ENCODE results near the gene TMEM132C. TPM values are rescaled to one million over a fixed set of nuclear protein-coding genes. Genes with fewer than 3 reads are reported as not detected.
"Not testable (repeated sequence)": the region's sequence is repeated elsewhere in the genome, so short reads cannot be mapped to it uniquely, and the experiment has no call there.

The TMEM132C gene
- total RNA-seq, 2 donors from 2014 or later: 0.56 TPM; not detected in 1

DNA sequence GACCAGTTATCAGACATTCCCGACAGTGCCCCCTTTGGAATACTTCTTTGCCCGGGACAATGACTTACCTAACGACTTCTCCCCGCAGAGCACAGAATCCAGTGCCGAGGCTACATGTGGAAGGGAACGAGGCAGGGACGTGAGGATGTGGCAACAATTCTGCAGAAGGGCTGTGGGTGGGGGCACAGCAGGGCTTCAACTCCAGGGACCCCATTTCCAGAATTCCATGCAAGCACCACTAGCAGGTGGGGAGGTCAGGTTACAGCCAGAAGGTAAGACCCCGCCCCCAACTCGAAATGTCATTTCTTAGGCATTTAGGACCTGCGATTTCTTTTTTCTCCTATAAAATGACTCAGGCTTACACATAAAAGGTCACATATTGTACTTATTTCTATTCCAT, 207.9 kb downstream of the TMEM132C start:
- Histone ChIP-seq H3K4me3 (no peak overlapping the region), H3K36me3 (no peaks in the 10 kb centered on the region), H3K27me3 (replicated peaks; ENCODE audit: insufficient read depth) (no peaks in the 10 kb centered on the region), H3K27ac (no peak overlapping the region), H3K9me3 (no peaks in the 10 kb centered on the region), H3K4me1 (ENCODE audit: control insufficient read depth in 1 of 2, low read depth in 2 of 2) (no peaks in the 10 kb centered on the region)
- TF ChIP-seq, protein P1, sequence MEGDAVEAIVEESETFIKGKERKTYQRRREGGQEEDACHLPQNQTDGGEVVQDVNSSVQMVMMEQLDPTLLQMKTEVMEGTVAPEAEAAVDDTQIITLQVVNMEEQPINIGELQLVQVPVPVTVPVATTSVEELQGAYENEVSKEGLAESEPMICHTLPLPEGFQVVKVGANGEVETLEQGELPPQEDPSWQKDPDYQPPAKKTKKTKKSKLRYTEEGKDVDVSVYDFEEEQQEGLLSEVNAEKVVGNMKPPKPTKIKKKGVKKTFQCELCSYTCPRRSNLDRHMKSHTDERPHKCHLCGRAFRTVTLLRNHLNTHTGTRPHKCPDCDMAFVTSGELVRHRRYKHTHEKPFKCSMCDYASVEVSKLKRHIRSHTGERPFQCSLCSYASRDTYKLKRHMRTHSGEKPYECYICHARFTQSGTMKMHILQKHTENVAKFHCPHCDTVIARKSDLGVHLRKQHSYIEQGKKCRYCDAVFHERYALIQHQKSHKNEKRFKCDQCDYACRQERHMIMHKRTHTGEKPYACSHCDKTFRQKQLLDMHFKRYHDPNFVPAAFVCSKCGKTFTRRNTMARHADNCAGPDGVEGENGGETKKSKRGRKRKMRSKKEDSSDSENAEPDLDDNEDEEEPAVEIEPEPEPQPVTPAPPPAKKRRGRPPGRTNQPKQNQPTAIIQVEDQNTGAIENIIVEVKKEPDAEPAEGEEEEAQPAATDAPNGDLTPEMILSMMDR (IDR thresholded peaks at IDR 0.05): no peak
- ATAC-seq (ENCODE audit: insufficient number of reproducible peaks, low FRiP score, low read depth): no peak
- no peak for DNase-seq (ENCODE audit: low spot score)

DNA sequence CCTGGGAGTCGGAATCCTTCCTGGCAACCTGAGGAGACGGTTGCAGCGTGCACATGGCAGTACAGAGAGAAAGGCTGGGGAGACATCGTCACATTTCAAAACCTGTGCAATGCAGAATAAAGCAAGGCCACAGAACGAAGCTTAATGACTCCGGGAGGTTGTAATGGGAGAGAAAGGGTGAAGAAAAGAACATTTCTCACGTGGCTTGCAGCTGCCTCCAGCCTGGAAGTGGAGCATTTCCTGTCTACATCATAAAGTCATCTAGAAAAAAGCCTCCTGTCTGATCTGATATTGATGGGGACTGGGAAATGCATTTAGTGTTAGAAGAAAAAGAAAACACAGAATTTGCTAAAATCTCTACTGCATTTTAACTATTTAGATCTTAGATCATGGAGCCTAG, 209.3 kb downstream of the TMEM132C start:
- TF ChIP-seq, protein P1 (IDR thresholded peaks at IDR 0.05): no peak
- H3K9me3 ChIP-seq: no peaks in the 10 kb centered on the region
- no peak overlapping the region for H3K27ac ChIP-seq
- DNase-seq (ENCODE audit: low spot score) (no peak), ATAC-seq (ENCODE audit: insufficient number of reproducible peaks, low FRiP score, low read depth) (no peak)
- no peaks in the 10 kb centered on the region for H3K4me1 ChIP-seq (ENCODE audit: control insufficient read depth in 1 of 2, low read depth in 2 of 2)
- no peaks in the 10 kb centered on the region for H3K27me3 ChIP-seq (replicated peaks; ENCODE audit: insufficient read depth)
- H3K36me3 ChIP-seq: no peaks in the 10 kb centered on the region
- H3K4me3 ChIP-seq: no peak overlapping the region

DNA sequence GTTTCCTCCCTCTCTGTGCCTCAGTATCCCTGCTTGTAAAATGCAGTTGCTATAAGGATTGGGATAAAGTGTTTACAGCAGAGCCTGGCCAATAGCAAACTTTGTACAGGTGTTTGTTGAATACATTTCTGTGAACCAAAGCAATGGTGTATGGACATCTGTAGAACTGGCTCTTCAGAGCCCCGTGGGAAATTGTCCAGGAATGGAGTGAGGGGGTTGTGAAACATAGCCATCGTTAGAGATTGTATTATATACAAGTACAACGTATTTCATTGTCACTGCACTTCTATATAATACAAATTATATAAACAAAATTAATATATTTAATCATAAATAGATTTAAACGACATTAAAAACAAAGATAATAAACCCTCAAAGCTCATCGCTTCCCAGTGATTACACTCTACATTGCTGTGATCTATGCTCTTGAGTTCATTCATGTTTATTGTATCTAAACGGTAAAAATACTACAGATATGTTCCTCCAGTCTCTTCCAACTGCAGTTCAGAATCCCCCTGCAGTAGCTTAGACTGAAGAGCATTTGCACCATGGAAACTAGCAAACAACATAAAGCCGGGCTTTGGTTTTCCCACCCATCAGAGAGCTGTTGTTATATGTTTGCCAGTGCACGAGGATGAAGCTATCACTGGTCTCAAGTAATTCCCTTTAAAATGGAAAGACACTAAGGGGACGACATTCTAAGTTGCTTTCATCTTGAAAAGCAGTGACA, 216.7 kb downstream of the TMEM132C start:
- no peaks in the 10 kb centered on the region for H3K27me3 ChIP-seq (replicated peaks; ENCODE audit: insufficient read depth)
- no peaks in the 10 kb centered on the region for H3K9me3 ChIP-seq
- no peak for DNase-seq (ENCODE audit: low spot score)
- H3K36me3 ChIP-seq: no peaks in the 10 kb centered on the region
- no peak overlapping the region for H3K27ac ChIP-seq
- no peak overlapping the region for H3K4me3 ChIP-seq
- H3K4me1 ChIP-seq (ENCODE audit: control insufficient read depth in 1 of 2, low read depth in 2 of 2): no peaks in the 10 kb centered on the region
- ATAC-seq (ENCODE audit: insufficient number of reproducible peaks, low FRiP score, low read depth): no peak
- TF ChIP-seq, protein P1 (IDR thresholded peaks at IDR 0.05): no peak

DNA sequence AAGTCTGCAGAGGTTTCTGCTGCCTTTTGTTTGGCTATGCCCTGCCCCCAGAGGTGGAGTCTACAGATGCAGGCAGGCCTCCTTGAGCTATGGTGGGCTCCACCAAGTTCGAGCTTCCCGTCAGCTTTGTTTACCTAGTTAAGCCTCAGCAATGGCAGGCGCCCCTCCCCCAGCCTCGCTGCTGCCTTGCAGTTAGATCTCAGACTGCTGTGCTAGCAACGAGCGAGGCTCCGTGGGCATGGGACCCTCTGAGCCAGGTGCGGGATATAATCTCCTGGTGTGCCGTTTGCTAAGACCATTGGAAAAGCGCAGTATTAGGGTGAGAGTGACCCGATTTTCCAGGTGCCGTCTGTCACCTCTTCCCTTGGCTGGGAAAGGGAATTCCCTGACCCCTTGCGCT, 230.4 kb downstream of the TMEM132C start:
- not testable (repeated sequence) for H3K4me1 ChIP-seq (ENCODE audit: control insufficient read depth in 1 of 2, low read depth in 2 of 2); DNase-seq (ENCODE audit: low spot score); H3K27ac ChIP-seq; H3K9me3 ChIP-seq; H3K4me3 ChIP-seq; ATAC-seq (ENCODE audit: insufficient number of reproducible peaks, low FRiP score, low read depth); H3K36me3 ChIP-seq; H3K27me3 ChIP-seq (replicated peaks; ENCODE audit: insufficient read depth)

DNA sequence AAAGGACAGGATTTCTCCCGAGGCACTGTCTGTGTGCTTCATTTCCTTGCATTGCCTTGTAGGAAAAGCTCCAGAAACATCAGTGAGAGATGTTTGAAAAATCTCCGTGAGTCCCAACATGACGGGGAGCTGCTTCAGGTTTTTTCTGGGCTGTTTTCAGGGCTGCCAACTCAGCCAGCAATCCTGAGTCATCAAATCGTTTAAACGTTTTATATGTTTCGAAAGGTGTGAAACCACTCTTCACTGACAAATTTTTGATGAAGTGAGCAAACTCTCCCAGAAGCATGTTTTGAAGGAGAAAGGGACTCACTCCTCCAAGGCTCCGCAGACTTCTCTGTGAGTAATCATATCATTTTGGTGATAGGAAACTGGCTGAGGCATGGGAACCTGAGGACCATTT, 240.5 kb downstream of the TMEM132C start:
- Histone ChIP-seq H3K27me3 (replicated peaks; ENCODE audit: insufficient read depth) (no peaks in the 10 kb centered on the region), H3K4me1 (ENCODE audit: control insufficient read depth in 1 of 2, low read depth in 2 of 2) (no peaks in the 10 kb centered on the region), H3K9me3 (no peaks in the 10 kb centered on the region), H3K4me3 (no peak overlapping the region), H3K36me3 (no peaks in the 10 kb centered on the region), H3K27ac (no peak overlapping the region)
- DNase-seq (ENCODE audit: low spot score): no peak
- no peak for ATAC-seq (ENCODE audit: insufficient number of reproducible peaks, low FRiP score, low read depth)
- TF ChIP-seq, protein P1 (IDR thresholded peaks at IDR 0.05): no peak

DNA sequence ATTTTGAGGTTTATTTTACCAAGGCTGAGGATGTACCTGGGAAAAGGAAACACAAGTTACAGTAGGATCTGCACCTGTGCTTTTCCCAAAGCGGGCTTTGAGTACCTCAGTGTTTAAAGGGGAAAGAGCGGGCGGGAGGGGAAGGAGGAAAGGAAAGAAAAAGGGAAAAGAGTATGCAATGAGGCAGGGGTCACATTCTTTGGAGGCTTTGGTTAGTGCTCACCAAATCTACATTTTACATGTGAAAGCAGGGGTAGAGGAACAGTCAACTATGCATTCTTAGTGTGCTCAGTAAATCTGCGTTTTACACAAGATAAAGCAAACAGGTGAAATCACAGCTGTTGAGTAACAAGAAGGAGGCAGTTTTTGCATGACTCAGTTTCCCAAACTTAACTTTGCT, 242.2 kb downstream of the TMEM132C start:
- Histone ChIP-seq H3K36me3 (no peaks in the 10 kb centered on the region), H3K9me3 (no peaks in the 10 kb centered on the region), H3K27ac (no peak overlapping the region), H3K4me3 (no peak overlapping the region), H3K4me1 (ENCODE audit: control insufficient read depth in 1 of 2, low read depth in 2 of 2) (no peaks in the 10 kb centered on the region), H3K27me3 (replicated peaks; ENCODE audit: insufficient read depth) (no peaks in the 10 kb centered on the region)
- DNase-seq (ENCODE audit: low spot score) (no peak), ATAC-seq (ENCODE audit: insufficient number of reproducible peaks, low FRiP score, low read depth) (no peak)
- TF ChIP-seq, protein P1 (IDR thresholded peaks at IDR 0.05): no peak
